GM18526 (cell line): ENCODE data around the gene OTOR.

Experiments used
- POLR2A ChIP-seq: IDR thresholded peaks from 3 replicates; pipeline ENCODE4 v1.6.1; 2011; ENCODE audit not compliant: insufficient read length; ENCODE audit errors: extremely low read depth

Gene OTOR

DNA sequence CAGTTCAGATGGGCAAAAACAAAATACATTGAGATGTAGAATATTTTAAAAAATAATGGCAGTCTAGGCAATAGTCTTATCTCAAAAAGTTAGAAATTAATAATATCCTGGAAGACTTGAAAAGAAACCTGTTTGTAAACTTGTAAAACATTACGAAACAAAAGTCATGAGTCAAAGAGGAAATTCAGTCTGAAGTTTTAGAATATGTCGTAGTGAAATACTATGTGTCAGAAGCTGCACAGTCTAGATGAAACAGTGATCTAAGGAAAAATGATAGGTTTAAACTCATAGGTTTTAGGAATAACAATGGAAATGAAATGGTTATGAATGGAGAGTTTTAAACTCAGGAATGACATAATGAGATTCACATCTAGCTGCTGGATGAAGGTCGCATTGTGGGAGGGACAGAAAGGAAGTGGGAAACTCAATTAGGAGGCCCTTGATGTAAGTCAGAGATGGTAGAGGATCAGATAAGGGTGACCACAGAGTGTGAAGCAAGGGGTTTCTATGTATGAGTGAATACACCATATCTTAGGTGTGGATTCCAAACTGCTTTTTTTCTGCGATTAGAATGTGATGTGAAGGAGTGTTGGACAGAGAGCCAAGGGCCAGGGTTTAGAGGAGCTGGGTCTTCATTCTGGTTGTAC, 15.5 kb upstream of the OTOR start:
- TF ChIP-seq POLR2A: no peak

DNA sequence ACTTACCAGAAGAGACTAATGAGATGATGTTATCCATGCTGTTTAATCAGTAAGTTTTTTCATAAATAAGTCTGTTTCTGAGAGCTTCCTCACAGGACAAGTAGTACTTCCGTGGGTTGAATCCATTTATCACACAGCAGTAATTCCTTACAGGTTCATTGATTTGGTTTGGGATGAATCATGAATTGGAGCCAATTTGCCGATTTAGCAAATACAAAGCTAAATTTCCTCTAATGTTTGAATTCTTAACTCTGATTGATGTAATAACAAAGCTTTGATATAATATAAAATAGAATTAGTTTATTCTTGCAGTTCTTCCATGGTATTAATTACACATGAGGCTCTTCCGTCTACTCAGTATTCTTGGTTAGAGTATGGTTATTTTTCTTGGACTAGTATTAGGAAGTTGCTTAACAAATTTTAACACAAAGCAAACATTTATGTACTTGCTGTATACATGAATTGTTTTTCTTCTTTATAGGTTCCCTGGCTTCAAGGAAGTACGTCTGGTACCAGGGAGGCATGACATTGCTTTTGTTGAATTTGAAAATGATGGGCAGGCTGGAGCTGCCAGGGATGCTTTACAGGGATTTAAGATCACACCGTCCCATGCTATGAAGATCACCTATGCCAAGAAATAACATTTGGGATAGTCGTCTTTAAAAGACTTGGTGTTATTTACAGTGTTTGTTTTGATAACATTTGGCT, 7.6 kb upstream of the OTOR start:
- TF ChIP-seq POLR2A: no peak

DNA sequence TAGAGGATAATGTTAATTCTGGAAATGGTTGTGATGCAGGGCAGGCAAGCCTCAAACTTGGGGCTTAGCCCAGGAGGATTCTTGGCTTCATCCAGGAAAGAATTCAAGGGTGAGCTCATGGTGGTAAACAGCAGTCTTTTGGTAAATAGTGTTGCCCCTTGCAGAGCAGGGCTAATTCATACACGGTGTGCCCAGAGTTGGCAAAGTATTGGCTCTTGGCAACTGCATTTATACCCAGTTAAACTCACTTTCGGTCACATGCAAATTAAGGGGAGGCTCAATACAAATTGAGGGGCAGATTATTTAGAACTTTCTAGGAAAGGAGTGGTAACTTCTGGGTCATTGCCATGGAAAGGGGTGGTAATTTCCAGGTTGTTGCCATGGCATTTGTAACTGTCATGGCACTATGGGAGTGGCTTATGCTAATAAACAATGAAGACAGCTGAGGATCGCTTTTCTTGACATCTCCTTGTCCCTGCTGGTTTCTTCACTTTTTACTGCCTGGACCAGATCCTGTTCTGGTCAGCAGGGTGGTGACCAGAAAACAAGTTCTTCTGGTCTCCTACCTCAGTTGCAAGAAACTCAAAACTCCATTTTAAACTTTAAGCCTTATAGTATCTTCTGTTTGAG, 3.9 kb upstream of the OTOR start:
- no peak for TF ChIP-seq POLR2A

DNA sequence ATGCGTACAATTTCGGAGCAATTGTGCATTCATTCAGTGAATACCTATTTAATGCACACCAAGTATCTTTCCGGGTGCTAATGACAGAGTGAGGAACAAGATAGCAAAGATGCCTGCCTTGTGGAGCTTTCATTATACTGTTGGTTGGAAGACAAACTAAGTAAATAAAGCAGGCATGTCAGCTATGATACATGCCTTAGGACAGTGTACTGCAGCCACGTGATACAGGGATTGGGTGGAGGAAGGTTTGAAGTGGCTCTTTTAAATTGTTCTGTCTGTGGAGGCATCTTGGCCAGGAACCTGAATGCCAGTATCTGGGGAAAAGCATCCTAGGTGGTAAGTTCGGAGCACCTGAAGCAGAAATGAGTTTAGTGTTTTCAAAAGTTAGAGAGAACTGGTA, 3.0 kb upstream of the OTOR start:
- no peak for TF ChIP-seq POLR2A

DNA sequence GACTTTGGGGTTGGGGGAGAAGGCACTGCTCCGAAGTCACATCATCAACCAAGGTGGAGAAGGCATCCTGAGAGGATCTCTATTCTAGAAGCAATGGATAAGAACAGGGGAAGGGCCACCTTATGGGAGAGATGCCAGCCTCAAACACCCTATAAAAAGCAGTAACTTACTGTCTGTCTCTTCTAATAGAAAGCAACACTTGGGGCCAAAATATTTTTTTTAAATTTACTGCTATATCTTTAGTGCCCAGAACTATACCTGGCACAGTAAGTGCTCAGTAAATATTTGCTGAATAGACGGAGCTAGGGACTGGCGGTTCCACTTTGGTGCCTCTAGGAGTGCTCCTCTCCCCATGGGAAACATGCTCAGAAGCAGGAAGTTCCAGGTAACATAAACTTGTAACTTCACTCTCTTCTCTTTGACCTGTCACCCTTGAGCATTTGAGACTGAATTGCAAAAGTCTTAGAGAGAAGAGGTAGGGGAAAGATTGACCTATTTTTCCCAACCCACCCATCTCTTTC, 807 bp upstream of the OTOR start:
- TF ChIP-seq POLR2A: no peak

DNA sequence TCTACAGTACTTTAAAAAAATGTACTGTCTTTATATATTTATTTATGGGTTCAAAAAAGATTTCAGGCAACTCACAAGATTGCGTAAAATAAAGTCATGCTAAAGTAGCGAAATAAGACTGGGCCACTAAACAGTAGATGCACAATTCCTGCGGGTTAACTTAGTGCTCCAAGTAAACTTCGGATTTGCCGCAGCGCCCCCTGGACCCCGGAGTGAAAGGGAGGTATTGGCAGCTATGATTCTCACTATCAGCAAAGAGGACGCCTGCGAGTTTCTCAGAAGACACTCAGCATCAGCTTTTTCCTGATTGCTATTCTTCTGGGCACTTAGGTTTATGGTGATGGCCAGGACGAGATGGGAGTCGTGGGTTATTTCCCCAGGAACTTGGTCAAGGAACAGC, 1.4 kb downstream of the OTOR start:
- TF ChIP-seq POLR2A: no peak

DNA sequence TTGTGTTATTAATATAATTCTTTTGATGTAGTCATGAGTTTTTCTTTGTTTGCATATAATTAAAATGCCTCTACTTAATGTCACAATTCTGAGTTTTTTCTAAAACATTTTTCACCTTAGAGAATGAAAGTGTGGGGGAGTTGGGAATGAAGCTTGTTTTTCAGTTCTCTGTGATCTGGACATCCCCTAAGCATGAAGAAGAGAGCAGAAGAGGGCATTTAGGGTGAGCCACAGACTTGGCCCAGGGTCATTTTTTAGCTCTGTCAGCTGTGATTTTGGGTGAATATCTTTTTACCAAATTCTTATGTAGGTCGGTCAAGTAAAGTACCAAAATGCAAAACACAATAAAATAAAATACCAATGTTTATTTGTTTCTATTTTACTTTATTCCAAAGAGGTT, 3.9 kb downstream of the OTOR start:
- no peak for TF ChIP-seq POLR2A

DNA sequence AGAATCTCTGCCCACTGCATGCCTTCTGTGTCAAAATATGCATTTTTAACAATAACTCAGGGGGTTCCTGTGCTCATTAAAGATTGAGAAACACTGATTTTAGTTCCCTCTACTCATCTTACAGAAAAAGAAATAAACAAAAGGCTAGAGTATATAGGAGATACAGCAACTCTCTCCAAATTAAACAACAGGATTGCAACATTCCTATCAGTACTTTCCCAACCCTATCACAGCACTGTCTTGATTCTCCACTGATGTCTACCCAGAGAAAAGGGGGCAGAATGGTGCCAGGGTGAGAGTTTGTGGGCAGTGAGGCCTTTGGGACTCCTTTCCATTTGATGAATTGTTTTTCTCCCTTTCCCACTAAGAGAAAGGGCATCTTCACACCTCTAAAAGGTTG, 4.7 kb downstream of the OTOR start:
- TF ChIP-seq POLR2A: no peak

DNA sequence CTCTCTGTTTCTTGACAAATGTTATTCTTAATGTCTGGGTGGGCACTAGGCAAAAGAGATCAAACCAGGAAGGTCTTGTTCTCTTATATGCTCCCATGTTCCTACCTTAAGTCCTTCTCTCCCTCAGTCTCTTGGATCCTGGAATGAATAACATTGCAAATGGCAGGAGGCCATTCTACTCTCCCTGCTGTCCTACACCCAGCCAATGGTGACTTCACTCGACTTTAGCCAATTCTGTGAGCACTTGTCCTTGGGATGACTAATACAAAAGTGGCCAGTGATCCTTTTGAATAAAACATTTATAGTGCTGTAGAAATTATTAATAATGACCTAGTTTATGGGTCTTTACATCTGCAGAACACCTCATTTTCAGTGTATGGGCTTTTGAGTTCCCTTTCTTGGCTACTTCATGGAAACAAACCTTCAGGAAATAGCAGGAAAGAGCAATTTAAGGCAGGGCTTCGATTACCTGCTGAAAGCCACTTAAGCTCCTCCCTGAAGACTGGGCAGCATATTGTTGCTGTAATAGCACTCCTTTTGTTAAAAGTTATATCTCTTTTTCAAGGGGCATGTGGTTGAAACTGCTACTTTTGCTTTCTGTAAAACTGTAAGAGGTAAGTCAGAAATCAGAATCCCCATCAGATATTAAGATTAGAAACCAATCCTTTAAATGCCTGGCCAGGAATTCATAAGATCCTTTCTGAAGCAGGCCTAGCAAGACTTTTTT, 10.5 kb downstream of the OTOR start:
- TF ChIP-seq POLR2A: no peak

DNA sequence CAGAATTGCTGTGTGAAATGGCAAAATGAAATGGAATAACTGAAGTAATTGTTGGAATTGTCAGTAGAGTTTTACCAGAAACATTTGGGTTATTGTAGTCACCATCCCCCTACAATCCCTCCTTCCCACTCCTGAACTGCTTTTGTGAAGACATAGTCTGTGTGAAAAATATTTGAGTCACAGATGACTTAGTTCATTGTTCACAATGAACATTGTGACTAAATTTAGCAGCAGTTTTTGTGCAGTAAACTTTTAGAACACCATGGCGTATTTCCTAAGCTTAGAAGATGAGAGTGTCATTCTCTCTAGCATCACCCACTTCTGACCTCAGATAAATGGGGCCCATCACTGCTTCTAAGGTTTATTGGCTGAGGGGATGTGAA, 11.0 kb downstream of the OTOR start:
- TF ChIP-seq POLR2A: no peak

DNA sequence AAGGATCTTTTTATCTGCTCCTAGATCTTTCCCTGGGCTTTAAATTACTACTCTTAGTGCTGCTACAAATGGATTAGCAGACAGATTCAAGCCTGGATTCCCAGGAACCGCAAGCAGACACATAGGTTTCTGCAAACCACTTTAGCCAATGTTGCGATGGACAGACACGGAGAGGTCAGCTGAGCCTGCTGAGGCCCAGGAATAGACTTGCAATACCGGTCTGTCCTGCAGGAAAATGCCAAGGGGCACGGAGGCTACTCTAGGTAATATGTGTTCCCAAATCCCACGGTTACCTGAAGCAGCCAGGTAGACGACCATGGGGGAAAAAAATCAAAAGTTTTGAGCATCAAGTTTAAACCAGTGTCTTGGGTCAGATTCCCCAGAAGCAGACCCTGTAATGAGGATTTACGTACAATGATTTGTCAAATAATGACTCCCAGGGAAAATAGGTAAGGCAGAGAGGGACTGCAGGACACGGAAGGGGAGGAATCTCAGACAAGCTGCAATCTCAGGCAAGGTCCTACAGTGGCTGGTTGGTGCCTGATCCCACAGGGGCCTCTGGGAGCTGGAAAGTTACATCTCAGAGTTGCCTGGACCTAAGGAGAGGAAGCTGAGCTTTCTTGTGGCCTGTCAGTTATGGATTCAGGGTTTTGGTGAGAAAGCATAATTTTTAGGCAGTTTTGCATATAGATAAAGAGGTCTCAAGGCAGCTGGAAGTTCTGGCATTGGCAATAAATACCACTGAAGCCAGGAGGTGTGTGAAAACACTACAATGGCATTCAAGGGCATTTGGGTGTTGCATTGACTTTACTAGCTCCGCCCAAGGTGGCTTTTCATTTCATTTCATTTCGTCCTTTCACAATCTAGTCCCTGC, 12.5 kb downstream of the OTOR start:
- TF ChIP-seq POLR2A: no peak

DNA sequence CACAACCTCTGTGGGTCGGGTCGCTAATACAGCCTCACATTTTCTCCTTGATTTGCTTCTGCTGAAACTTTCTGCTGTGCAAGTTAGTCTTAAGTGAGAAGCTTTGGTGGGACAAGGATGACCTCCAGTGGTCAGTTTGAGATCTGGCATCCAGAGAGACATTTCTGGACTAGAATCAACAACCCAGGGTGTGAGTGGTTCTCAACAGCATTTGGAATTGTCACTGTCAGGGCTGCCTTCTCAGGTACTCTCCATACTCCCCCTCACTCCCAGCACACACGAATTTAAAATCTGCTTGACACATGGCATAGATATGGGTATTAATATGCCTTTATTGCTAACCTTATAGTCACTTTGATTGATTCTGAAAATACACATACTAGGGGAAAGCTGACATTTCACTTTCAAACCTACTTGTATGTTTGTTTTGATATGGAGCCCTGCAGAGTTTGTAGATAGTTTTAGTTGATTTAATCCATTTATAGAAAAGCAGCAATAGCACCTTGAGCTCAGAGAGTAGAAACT, 13.2 kb downstream of the OTOR start:
- TF ChIP-seq POLR2A: no peak

DNA sequence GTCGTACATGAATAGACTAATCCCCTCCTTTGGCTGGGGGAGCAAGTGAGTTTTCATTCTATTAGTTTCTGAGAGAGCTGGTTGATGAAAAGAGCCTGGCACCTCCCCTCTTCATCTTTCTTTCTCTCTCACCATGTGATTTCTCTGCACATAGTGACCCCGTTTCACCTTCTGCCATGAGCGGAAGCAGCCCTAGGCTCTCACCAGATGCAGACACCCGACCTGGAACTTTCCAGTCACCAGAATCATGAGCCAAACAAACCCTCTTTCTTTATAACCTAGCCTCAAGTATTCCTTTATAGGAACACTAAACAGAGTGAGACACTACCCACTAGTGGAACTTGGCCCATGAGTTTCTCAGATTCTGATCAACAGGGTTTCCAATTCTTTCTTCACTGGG, 16.4 kb downstream of the OTOR start:
- no peak for TF ChIP-seq POLR2A

DNA sequence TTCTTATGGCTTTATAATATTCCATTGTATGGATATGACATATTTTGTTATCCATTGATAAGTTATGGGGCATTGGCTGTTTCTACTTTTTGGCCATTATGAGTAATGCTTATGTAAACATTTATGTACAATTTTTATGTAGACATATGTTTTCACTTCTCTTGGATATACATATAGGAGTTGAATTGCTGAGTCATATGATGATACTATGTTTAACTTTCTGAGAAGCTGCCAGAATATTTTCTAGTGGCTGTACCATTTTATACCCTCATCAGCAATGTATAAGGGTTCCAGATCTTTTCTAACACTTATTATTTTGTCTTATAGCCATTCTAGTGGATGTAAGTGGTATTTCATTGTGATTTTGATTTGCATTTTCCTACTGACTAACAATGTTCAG, 23.1 kb downstream of the OTOR start:
- TF ChIP-seq POLR2A: no peak

DNA sequence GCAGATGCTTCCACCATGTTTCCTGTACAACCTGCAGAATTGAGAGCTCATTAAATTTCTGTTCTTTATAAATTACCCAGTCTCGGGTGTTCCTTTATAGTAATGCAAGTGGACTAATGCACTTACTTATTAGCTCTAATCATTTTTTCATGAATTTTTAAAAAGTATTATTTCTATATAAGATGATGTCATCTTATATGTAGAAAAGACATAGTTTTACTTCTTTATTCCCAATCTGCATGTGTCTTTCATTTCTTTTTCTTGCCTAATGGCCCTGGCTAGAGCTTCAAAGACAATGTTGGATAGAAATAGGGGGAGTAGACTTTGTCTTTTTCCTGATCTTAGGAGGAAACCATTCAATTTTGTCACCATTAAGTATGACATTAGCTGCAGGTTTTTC, 27.8 kb downstream of the OTOR start:
- no peak for TF ChIP-seq POLR2A
